WTC11 (cell line): Measurements from ENCODE around the gene HCFC1. TPM values are rescaled to one million over a fixed set of nuclear protein-coding genes. Genes with fewer than 3 reads are reported as not detected.
A peak's percentile ranks its signal among the peaks of the same experiment; 100 is the strongest.

Source experiments
- ATAC-seq: fragments of 200-7000 bp; cut with Tn5 transposase; 2 replicates; pipeline ENCODE4 v1.10.0; 2021; ENCODE audit warnings: mild to moderate bottlenecking, moderate library complexity
- CTCF ChIA-PET: fragments of 300-600 bp; sonication (Branson Sonifier 250); formaldehyde crosslinking; loops from one replicate; lab custom pipeline; 2021; ENCODE audit warnings: antibody characterized with exemption; lab: Charles Lee
- POLR2A ChIA-PET: fragments of 350-600 bp; sonication (Branson Sonifier 250); formaldehyde crosslinking; loops from one replicate; lab custom pipeline; 2021; ENCODE audit warnings: antibody characterized with exemption; lab: Charles Lee
- DNase-seq: peaks from one replicate; pipeline ENCODE4 v3.0.0; 2021; ENCODE audit warnings: low spot score
- H3K27ac Mint-ChIP-seq: 2 replicates; pipeline ENCODE4 v1.8.0; 2021; ENCODE audit warnings: mixed read lengths
- H3K27me3 Mint-ChIP-seq: 2 replicates; pipeline ENCODE4 v1.8.0; 2021; ENCODE audit warnings: low read depth, mild to moderate bottlenecking, moderate library complexity, mixed read lengths
- H3K36me3 Mint-ChIP-seq: 2 replicates; pipeline ENCODE4 v1.8.0; 2021; ENCODE audit warnings: mixed read lengths
- H3K4me1 Mint-ChIP-seq: 2 replicates; pipeline ENCODE4 v1.8.0; 2022; ENCODE audit warnings: mixed read lengths
- H3K4me3 Mint-ChIP-seq: 2 replicates; pipeline ENCODE4 v1.8.0; 2021; ENCODE audit warnings: mild to moderate bottlenecking, moderate library complexity, mixed read lengths
- H3K9me3 Mint-ChIP-seq: 2 replicates; pipeline ENCODE4 v1.8.0; 2021; ENCODE audit warnings: mixed read lengths
- CREB1 ChIP-seq: sonication (generic); formaldehyde crosslinking; IDR thresholded peaks from 2 replicates; pipeline ENCODE4 v1.8.0; 2023; ENCODE audit warnings: mild to moderate bottlenecking, missing genetic modification reagents
- CREM ChIP-seq: sonication (generic); formaldehyde crosslinking; IDR thresholded peaks from 2 replicates; pipeline ENCODE4 v1.8.1; 2022; ENCODE audit warnings: mild to moderate bottlenecking, missing genetic modification reagents, moderate library complexity
- ELF4 ChIP-seq: sonication (generic); formaldehyde crosslinking; IDR thresholded peaks from 2 replicates; pipeline ENCODE4 v1.8.1; 2022; ENCODE audit warnings: low read depth, mild to moderate bottlenecking, moderate library complexity, missing genetic modification reagents
- HMGA2 ChIP-seq: fragments of 250-450 bp; sonication (Bioruptor Pico); IDR thresholded peaks from 2 replicates; pipeline ENCODE4 v1.4.0; 2021; ENCODE audit warnings: mild to moderate bottlenecking, moderate library complexity
- MXD4 ChIP-seq: fragments of 250-450 bp; sonication (Bioruptor Pico); IDR thresholded peaks from 2 replicates; pipeline ENCODE4 v1.8.0; 2021; ENCODE audit warnings: mild to moderate bottlenecking, moderate library complexity, borderline replicate concordance
- NR1H2 ChIP-seq: sonication (generic); formaldehyde crosslinking; IDR thresholded peaks from 2 replicates; pipeline ENCODE4 v1.9.0; 2021; ENCODE audit warnings: mild to moderate bottlenecking, moderate library complexity, missing genetic modification reagents
- NR2C2 ChIP-seq: sonication (generic); formaldehyde crosslinking; IDR thresholded peaks from 2 replicates; pipeline ENCODE4 v1.8.0; 2022; ENCODE audit warnings: mild to moderate bottlenecking, missing genetic modification reagents
- PRRX2 ChIP-seq: fragments of 250-450 bp; sonication (Bioruptor Pico); IDR thresholded peaks from 2 replicates; pipeline ENCODE4 v1.8.0; 2021; ENCODE audit warnings: mild to moderate bottlenecking
- RELA ChIP-seq: sonication (generic); formaldehyde crosslinking; IDR thresholded peaks from 2 replicates; pipeline ENCODE4 v1.8.1; 2022; ENCODE audit warnings: missing genetic modification reagents, mild to moderate bottlenecking, borderline replicate concordance
- RORB ChIP-seq: fragments of 250-450 bp; sonication (Bioruptor Pico); IDR thresholded peaks from 2 replicates; pipeline ENCODE4 v1.9.0; 2021; ENCODE audit warnings: mild to moderate bottlenecking
- SP1 ChIP-seq: sonication (generic); formaldehyde crosslinking; conservative IDR thresholded peaks from 2 replicates; pipeline ENCODE4 v1.8.1; 2022; ENCODE audit warnings: missing genetic modification reagents
- TCF7 ChIP-seq: sonication (generic); formaldehyde crosslinking; IDR thresholded peaks from 2 replicates; pipeline ENCODE4 v1.8.0; 2022; ENCODE audit warnings: mild to moderate bottlenecking, low read depth, missing genetic modification reagents, moderate library complexity
- ZNF138 ChIP-seq: sonication (generic); formaldehyde crosslinking; conservative IDR thresholded peaks from 2 replicates; pipeline ENCODE4 v1.8.1; 2022; ENCODE audit warnings: mild to moderate bottlenecking, moderate library complexity, missing genetic modification reagents
- ZNF232 ChIP-seq: sonication (generic); formaldehyde crosslinking; IDR thresholded peaks from 2 replicates; pipeline ENCODE4 v1.8.0; 2022; ENCODE audit warnings: mild to moderate bottlenecking, missing genetic modification reagents
- ZNF416 ChIP-seq: fragments of 250-450 bp; sonication (Bioruptor Pico); IDR thresholded peaks from 2 replicates; pipeline ENCODE4 v1.9.0; 2021; ENCODE audit warnings: mild to moderate bottlenecking, inconsistent platforms
- ZNF423 ChIP-seq: fragments of 250-450 bp; sonication (Bioruptor Pico); IDR thresholded peaks from 2 replicates; pipeline ENCODE4 v2.1.2; 2022; ENCODE audit warnings: mild to moderate bottlenecking, moderate library complexity
- total RNA-seq: library from RNA; stranded (reverse); gene quantifications from 3 replicates; pipeline ENCODE4 v1.2.3, GENCODE V29; 2021
- TF ChIP-seq, protein P1 (sequence below): sonication (generic); formaldehyde crosslinking; IDR thresholded peaks from 2 replicates; pipeline ENCODE4 v1.8.0; 2022; ENCODE audit warnings: missing genetic modification reagents
- TF ChIP-seq, protein P2 (sequence below): sonication (generic); formaldehyde crosslinking; IDR thresholded peaks from 2 replicates; pipeline ENCODE4 v1.8.1; 2022; ENCODE audit warnings: low read depth, missing genetic modification reagents, borderline replicate concordance
- TF ChIP-seq, protein P3 (sequence below): sonication (generic); formaldehyde crosslinking; IDR thresholded peaks from 2 replicates; pipeline ENCODE4 v1.8.0; 2022; ENCODE audit warnings: mild to moderate bottlenecking, missing genetic modification reagents

HCFC1 gene
- total RNA-seq, 1 experiment from 2014 or later = 130 TPM

DNA sequence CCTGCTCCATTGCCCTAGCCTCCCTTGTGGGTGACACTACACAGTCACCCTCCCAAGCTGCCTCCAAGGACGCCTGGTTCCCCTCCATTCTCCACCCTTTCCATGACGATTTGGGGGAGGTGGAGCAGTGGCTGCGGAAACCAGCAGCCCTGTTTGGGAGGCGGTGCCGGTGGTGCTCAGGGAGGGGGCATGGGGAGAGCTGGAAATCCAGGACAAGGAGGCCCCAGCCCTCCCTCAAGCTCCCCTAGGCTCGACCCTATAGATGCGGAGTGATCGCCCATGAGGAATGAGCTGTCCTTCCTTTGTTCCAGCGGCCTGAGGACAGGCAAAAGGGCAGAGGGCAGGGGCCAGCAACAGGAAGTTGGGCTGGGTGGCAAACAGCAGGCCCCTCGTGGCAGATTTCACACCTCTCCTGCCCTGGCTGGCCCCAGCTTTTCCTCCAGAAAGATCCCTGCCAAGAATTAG lies 23.6 kb downstream of the HCFC1 start:
- POLR2A ChIA-PET = interaction anchor here (1.0 kb wide), 1 partner anchor 23 kb away, joined by 3 read pairs; the partner anchor contains the start of gene HCFC1
- H3K36me3 Mint-ChIP-seq = peaks cover 18% of the 10 kb centered on the region
- DNase-seq = no peak
- TF ChIP-seq, protein P1, sequence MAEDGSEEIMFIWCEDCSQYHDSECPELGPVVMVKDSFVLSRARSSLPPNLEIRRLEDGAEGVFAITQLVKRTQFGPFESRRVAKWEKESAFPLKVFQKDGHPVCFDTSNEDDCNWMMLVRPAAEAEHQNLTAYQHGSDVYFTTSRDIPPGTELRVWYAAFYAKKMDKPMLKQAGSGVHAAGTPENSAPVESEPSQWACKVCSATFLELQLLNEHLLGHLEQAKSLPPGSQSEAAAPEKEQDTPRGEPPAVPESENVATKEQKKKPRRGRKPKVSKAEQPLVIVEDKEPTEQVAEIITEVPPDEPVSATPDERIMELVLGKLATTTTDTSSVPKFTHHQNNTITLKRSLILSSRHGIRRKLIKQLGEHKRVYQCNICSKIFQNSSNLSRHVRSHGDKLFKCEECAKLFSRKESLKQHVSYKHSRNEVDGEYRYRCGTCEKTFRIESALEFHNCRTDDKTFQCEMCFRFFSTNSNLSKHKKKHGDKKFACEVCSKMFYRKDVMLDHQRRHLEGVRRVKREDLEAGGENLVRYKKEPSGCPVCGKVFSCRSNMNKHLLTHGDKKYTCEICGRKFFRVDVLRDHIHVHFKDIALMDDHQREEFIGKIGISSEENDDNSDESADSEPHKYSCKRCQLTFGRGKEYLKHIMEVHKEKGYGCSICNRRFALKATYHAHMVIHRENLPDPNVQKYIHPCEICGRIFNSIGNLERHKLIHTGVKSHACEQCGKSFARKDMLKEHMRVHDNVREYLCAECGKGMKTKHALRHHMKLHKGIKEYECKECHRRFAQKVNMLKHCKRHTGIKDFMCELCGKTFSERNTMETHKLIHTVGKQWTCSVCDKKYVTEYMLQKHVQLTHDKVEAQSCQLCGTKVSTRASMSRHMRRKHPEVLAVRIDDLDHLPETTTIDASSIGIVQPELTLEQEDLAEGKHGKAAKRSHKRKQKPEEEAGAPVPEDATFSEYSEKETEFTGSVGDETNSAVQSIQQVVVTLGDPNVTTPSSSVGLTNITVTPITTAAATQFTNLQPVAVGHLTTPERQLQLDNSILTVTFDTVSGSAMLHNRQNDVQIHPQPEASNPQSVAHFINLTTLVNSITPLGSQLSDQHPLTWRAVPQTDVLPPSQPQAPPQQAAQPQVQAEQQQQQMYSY (CRISPR knock-in tag) = peak; percentile 65
- TF ChIP-seq HMGA2 (CRISPR knock-in tag) = no peak
- TF ChIP-seq, all 79 proteins: peak for 1
- CTCF ChIA-PET = interaction anchor here (0.8 to 7.3 kb wide), 12 partner anchors 9 to 203 kb away, joined by 3 to 116 read pairs (median 6); partner anchors contain the start of genes ARHGAP4, L1CAM and SSR4
- Mint-ChIP-seq H3K4me1 (peaks cover 14% of the 10 kb centered on the region), H3K4me3 (no peak overlapping the region), H3K9me3 (no peaks in the 10 kb centered on the region), H3K27ac (peak overlapping the region; percentile 89), H3K27me3 (no peaks in the 10 kb centered on the region)
- no peak for ATAC-seq

DNA sequence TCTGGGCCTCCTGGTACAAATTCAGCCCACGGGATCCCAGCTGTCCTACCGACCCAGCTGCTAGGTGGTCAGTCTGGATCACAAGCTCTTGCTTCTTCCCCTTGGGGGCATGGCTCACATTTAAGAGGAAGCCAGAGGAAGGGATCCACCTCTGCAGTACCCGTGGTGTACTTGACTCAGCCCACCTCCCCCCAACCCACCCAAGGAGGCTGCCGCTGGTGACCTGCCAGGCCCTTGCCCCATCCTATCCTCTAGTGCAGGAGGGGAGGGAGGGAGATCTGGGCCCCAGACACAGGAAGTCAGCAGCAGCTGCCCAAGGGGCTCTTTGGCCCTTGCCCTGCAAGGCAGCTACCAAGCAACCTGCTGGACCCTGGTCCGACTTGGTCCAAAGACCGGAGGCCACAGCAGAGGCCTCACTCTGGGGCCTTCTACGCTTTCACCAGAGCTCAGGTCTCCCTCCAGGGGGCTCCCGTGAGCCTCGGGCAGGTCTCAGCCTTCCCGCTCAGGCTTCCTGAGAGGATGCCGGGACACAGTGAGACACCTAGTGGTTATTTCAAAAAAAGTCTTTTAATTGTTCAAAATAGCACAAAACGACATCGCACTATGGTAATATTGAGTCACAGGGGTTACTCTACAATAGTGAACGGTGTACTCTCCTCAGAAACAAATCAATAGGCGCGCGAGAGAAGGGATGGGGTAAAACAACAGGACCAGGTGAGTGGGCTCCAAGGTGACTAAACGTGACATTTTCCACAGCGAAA lies 24.4 kb downstream of the HCFC1 start:
- POLR2A ChIA-PET = no interaction called here
- peaks cover 16% of the 10 kb centered on the region for H3K36me3 Mint-ChIP-seq

DNA sequence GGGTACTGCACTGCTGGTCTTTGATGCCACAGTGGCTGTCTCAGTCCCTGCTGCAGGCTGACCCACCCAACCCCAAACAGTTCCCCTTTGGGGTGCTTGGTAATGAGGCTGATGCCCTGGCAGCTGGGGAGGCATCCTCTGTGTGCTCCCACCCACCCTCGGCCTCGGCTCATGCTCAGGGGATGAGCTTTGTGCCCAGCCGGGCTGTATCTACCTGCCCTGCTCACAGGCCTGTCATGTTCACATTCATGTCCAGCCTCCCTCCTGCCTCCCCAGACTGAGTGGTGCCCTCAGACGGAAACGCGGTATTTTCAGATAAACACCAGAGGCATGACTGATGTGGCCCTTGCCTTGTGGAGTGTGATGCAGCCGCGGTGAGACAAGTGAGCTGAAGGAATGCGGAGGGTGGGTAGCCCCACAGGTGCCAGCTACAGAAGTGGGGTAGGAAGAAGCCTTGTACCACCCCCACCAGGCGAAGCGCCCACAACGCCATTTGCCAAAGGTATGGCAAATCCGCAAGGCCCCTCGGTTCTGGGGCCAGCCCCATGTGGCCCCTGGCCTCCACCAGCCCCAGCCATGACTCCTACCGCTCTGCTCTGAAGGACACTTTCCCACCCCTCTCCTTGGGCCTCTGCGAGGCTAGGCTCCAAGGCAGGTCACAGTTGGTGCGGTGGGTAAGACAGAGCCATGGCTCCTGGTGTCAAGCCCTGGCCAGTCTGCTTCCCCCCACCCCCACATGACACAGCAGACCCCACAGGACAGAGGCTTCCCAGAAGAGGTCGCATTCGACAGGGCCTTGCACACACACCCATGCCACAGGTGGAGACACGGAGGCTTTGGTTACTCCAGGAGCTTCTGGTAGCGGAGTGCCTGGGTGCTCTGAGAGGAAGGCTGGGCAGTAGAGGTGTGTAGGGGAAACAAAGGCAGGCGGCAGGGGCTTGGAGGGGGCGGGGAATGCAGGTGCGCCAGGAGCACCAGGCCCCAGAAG lies 25.4 kb downstream of the HCFC1 start:
- Mint-ChIP-seq H3K36me3 (peaks cover 13% of the 10 kb centered on the region), H3K9me3 (no peaks in the 10 kb centered on the region), H3K27ac (no peak overlapping the region), H3K27me3 (no peaks in the 10 kb centered on the region)
- CTCF ChIA-PET = interaction anchor here (0.6 to 7.3 kb wide), 13 partner anchors 8 to 310 kb away, joined by 3 to 116 read pairs (median 7); partner anchors contain the start of genes ARHGAP4, NAA10 and SSR4
- TF ChIP-seq MXD4 (CRISPR knock-in tag) = no peak
- TF ChIP-seq, all 79 proteins: peak for 0
- Mint-ChIP-seq H3K4me1 (peaks cover 15% of the 10 kb centered on the region), H3K4me3 (no peak overlapping the region)
- DNase-seq (no peak), ATAC-seq (no peak)
- POLR2A ChIA-PET = interaction anchor here (0.7 to 1.0 kb wide), 2 partner anchors 21 to 22 kb away, joined by 4 to 6 read pairs; no protein-coding TSS in a partner anchor

More for the DNA sequence above, 24.4 kb downstream of the HCFC1 start:
- Mint-ChIP-seq H3K4me1 (peaks cover 14% of the 10 kb centered on the region), H3K27me3 (no peaks in the 10 kb centered on the region), H3K4me3 (no peak overlapping the region), H3K9me3 (no peaks in the 10 kb centered on the region), H3K27ac (peak overlapping the region; percentile 97)
- DNase-seq = peak; percentile 85
- peak; percentile 77 for ATAC-seq
- TF ChIP-seq RELA (CRISPR knock-in tag) (no peak), TCF7 (CRISPR knock-in tag) (no peak), PRRX2 (no peak), ZNF416 (no peak), MXD4 (CRISPR knock-in tag) (no peak), CREM (no peak)
- CTCF ChIA-PET = interaction anchor here (0.5 to 7.3 kb wide), 39 partner anchors 9 to 426 kb away, joined by 3 to 116 read pairs (median 4); partner anchors contain the start of genes ARHGAP4, L1CAM, NAA10 and PLXNB3

DNA sequence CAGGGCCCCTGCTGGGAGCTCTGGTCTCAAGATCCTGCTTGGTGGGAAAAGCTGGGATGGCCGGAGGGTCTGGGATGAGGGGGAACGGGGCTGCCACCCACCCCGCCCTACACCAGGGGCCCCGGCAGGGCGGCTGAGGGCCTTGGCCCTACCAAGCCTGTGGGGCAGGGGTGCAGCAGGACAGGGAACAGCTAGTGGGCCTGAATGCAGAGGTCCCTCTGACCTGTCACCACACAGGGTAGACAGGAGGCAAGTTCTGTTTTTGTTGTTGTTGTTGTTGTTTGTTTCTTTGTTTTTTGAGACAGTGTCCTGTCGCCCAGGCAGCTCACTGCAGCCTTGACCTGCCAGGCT lies 26.8 kb downstream of the HCFC1 start:
- Mint-ChIP-seq H3K4me3 (no peak overlapping the region), H3K9me3 (no peaks in the 10 kb centered on the region), H3K36me3 (no peaks in the 10 kb centered on the region), H3K4me1 (peaks cover 24% of the 10 kb centered on the region), H3K27me3 (no peaks in the 10 kb centered on the region), H3K27ac (no peak overlapping the region)
- ChIA-PET POLR2A (interaction anchor here (0.6 to 1.4 kb wide), 3 partner anchors 9 to 19 kb away, joined by 4 to 8 read pairs (median 4); no protein-coding TSS in a partner anchor), CTCF (interaction anchor here (1.0 to 7.3 kb wide), 5 partner anchors 9 to 60 kb away, joined by 3 to 116 read pairs (median 3); partner anchors contain the start of gene ARHGAP4)
- DNase-seq = no peak
- ATAC-seq = no peak
- TF ChIP-seq, protein P2, sequence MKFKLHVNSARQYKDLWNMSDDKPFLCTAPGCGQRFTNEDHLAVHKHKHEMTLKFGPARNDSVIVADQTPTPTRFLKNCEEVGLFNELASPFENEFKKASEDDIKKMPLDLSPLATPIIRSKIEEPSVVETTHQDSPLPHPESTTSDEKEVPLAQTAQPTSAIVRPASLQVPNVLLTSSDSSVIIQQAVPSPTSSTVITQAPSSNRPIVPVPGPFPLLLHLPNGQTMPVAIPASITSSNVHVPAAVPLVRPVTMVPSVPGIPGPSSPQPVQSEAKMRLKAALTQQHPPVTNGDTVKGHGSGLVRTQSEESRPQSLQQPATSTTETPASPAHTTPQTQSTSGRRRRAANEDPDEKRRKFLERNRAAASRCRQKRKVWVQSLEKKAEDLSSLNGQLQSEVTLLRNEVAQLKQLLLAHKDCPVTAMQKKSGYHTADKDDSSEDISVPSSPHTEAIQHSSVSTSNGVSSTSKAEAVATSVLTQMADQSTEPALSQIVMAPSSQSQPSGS (CRISPR knock-in tag) = no peak
- TF ChIP-seq NR2C2 (no peak), CREB1 (CRISPR knock-in tag) (no peak), ZNF232 (CRISPR knock-in tag) (no peak), NR1H2 (CRISPR knock-in tag) (no peak), ZNF138 (CRISPR knock-in tag) (no peak), RORB (no peak), HMGA2 (CRISPR knock-in tag) (no peak), ZNF423 (no peak), SP1 (CRISPR knock-in tag) (no peak), ELF4 (CRISPR knock-in tag) (no peak)
- TF ChIP-seq, protein P3, sequence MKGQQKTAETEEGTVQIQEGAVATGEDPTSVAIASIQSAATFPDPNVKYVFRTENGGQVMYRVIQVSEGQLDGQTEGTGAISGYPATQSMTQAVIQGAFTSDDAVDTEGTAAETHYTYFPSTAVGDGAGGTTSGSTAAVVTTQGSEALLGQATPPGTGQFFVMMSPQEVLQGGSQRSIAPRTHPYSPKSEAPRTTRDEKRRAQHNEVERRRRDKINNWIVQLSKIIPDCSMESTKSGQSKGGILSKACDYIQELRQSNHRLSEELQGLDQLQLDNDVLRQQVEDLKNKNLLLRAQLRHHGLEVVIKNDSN = no peak
